ENCODE data around the gene CYB5R3. TPM values are rescaled to one million over a fixed set of nuclear protein-coding genes. Genes with fewer than 3 reads are reported as not detected.
A peak's percentile ranks its signal among the peaks of the same experiment; 100 is the strongest.

Gene CYB5R3
- total and polyA plus RNA-seq, 7 experiments from 2014 or later, result 34.3 to 74.1 (median 42.3) TPM

DNA sequence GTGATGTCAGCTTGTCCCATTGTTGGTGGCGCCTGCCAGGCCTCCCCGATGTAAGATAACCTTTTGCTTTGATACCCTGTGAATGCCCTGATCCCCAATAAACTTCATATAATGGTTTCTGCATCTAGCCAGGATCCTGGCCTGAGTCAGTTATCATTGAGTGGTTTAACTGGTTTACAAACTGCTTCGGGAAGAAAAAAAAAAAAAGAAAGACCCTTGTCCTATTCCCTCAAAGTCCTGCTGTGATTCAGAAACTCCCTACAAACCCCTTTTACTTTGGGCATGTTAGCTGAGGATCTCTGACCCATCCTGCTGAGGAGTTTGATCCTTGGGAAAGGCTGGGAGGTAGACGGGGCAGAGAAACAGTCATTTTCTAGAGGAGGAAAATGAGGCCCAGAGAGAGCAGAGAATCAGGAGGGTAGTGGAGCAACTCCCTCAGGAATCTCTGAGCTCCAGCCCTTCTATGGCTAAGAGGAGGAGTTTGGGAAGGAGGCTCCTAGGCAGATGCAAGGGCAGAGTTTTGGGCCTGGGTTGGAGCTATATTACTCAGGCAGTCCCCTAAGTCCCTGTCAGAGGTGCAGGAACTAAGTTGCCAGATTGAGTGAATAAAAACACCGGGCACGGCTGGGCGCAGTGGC, 5.4 kb upstream of the CYB5R3 start:
- Mint-ChIP-seq H3K4me3 (peak overlapping the region in 2 of 10 donors; percentile 36 to 41), H3K36me3 (no peaks in the 10 kb centered on the region), H3K4me1 (peaks cover 0 to 1% (median 0%) of the 10 kb centered on the region in 7 donors)

DNA sequence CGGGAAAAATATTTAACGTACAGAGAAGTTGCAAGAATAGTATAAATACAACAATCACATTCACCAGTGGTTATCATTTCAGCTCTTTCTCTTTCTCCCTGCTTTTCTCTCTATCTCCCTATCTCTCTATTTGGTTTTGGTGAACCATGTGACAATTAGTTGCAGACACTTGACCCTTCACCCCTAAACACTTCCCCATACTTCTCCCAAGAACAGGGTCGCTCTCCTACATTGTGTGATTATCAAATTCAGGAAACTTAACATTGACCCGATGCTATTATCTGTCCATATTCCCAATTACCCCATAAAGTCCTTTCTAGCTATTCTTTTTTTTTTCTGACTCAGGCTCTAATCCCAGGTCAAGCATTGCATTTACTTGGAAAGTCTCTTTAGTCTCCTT, 4.8 kb upstream of the CYB5R3 start:
- ChIA-PET CTCF (interaction anchor here (0.6 to 1.7 kb wide), 3 partner anchors 9 to 836 kb away, joined by 3 read pairs; no protein-coding TSS in a partner anchor), POLR2A (interaction anchor here (0.7 to 1.5 kb wide), 2 partner anchors 28 to 39 kb away, joined by 3 to 7 read pairs; partner anchors contain the start of gene POLDIP3)
- Mint-ChIP-seq H3K4me3 (peak overlapping the region in 3 of 10 donors; percentile 0 to 54 (median 36)), H3K36me3 (no peaks in the 10 kb centered on the region), H3K9me3 (no peaks in the 10 kb centered on the region), H3K27ac (peak overlapping the region in 1 of 9 donors; percentile 28), H3K4me1 (peaks cover 0 to 1% (median 0%) of the 10 kb centered on the region in 7 donors), H3K27me3 (peaks cover 0 to 5% (median 0%) of the 10 kb centered on the region in 5 donors)
- Histone ChIP-seq H3K4me1 (ENCODE audit: control insufficient read depth in 2 of 2, insufficient read depth in 2 of 2, low read length in 2 of 2) (peaks cover 0 to 3% of the 10 kb centered on the region in 2 donors), H3K9me3 (ENCODE audit: control insufficient read depth in 2 of 3, low read length in 3 of 3) (no peaks in the 10 kb centered on the region), H3K36me3 (ENCODE audit: control insufficient read depth in 2 of 3, insufficient read depth in 3 of 3, low read length in 3 of 3) (no peaks in the 10 kb centered on the region), H3K4me3 (ENCODE audit: low read length) (no peak overlapping the region), H3K27ac (ENCODE audit: low read depth, low read length) (no peak overlapping the region), H3K27me3 (ENCODE audit: control insufficient read depth in 2 of 2, insufficient read depth in 2 of 2, low read length in 2 of 2) (no peaks in the 10 kb centered on the region)
- ATAC-seq (no peak), DNase-seq (no peak)
- intact Hi-C loops (cut with micrococcal nuclease), result loop anchor here in 1 of 2 donors (5.0 kb wide), 1 partner anchor 533 kb away; the partner anchor contains the start of gene TTLL12

More for the DNA sequence above, 5.4 kb upstream of the CYB5R3 start:
- Histone ChIP-seq H3K36me3 (ENCODE audit: control insufficient read depth in 2 of 3, insufficient read depth in 3 of 3, low read length in 3 of 3) (no peaks in the 10 kb centered on the region), H3K27ac (ENCODE audit: low read depth, low read length) (no peak overlapping the region), H3K4me1 (ENCODE audit: control insufficient read depth in 2 of 2, insufficient read depth in 2 of 2, low read length in 2 of 2) (peaks cover 0 to 3% of the 10 kb centered on the region in 2 donors), H3K27me3 (ENCODE audit: control insufficient read depth in 2 of 2, insufficient read depth in 2 of 2, low read length in 2 of 2) (no peaks in the 10 kb centered on the region), H3K9me3 (ENCODE audit: control insufficient read depth in 2 of 3, low read length in 3 of 3) (no peaks in the 10 kb centered on the region), H3K4me3 (ENCODE audit: low read length) (no peak overlapping the region)
- intact Hi-C loops (cut with micrococcal nuclease), result loop anchor here in 1 of 2 donors (5.0 kb wide), 1 partner anchor 533 kb away; the partner anchor contains the start of gene TTLL12
- ChIA-PET CTCF (interaction anchor here (1.0 to 1.7 kb wide), 2 partner anchors 9 to 29 kb away, joined by 3 read pairs; no protein-coding TSS in a partner anchor), POLR2A (interaction anchor here (0.7 kb wide), 1 partner anchor 28 kb away, joined by 3 read pairs; no protein-coding TSS in a partner anchor)
- ATAC-seq, result no peak
- H3K27ac Mint-ChIP-seq, result no peak overlapping the region
- no peaks in the 10 kb centered on the region for H3K9me3 Mint-ChIP-seq
- H3K27me3 Mint-ChIP-seq, result peaks cover 0 to 5% (median 0%) of the 10 kb centered on the region in 5 donors
- no peak for DNase-seq

DNA sequence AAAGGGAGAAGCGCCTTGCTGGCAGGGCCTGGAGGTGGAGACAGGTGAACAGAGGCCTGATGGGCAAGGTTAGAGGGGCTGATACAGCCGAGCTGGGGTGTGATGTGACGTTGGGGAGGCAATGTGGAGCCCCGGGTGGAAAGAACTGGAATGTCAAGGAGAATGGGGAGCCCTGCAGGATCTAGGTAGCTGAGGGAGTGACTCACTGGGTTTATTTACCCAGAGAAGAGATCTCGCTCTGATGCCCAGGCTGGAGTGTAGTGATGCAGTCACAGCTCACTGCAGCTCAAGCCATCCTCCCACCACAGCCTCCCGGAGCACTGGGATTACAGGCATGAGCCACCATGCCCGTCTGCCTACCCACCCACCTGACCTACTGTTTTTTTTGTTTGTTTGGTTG, 1.9 kb upstream of the CYB5R3 start:
- H3K4me3 Mint-ChIP-seq, result peak overlapping the region in 7 of 10 donors; percentile 10 to 98 (median 32)
- Histone ChIP-seq H3K9me3 (ENCODE audit: control insufficient read depth in 2 of 3, low read length in 3 of 3) (no peaks in the 10 kb centered on the region), H3K36me3 (ENCODE audit: control insufficient read depth in 2 of 3, insufficient read depth in 3 of 3, low read length in 3 of 3) (peaks cover 0 to 4% (median 0%) of the 10 kb centered on the region in 3 experiments), H3K4me1 (ENCODE audit: control insufficient read depth in 2 of 2, insufficient read depth in 2 of 2, low read length in 2 of 2) (peaks cover 11 to 16% of the 10 kb centered on the region in 2 donors), H3K27me3 (ENCODE audit: control insufficient read depth in 2 of 2, insufficient read depth in 2 of 2, low read length in 2 of 2) (no peaks in the 10 kb centered on the region), H3K27ac (ENCODE audit: low read depth, low read length) (no peak overlapping the region), H3K4me3 (ENCODE audit: low read length) (no peak overlapping the region)
- ChIA-PET CTCF (no interaction called here), POLR2A (no interaction called here)
- peaks cover 0 to 24% (median 17%) of the 10 kb centered on the region in 7 donors for H3K4me1 Mint-ChIP-seq
- H3K27me3 Mint-ChIP-seq, result peaks cover 0 to 5% (median 0%) of the 10 kb centered on the region in 5 donors
- H3K36me3 Mint-ChIP-seq, result peaks cover 0 to 1% (median 0%) of the 10 kb centered on the region in 5 donors
- peaks cover 0 to 4% (median 0%) of the 10 kb centered on the region in 11 donors for H3K9me3 Mint-ChIP-seq
- intact Hi-C loops (cut with micrococcal nuclease), result loop anchor here in 1 of 2 donors (5.0 kb wide), 1 partner anchor 536 kb away; the partner anchor contains the start of gene TTLL12
- DNase-seq (no peak), ATAC-seq (no peak)
- H3K27ac Mint-ChIP-seq, result peak overlapping the region in 5 of 9 donors; percentile 23 to 89 (median 57)

DNA sequence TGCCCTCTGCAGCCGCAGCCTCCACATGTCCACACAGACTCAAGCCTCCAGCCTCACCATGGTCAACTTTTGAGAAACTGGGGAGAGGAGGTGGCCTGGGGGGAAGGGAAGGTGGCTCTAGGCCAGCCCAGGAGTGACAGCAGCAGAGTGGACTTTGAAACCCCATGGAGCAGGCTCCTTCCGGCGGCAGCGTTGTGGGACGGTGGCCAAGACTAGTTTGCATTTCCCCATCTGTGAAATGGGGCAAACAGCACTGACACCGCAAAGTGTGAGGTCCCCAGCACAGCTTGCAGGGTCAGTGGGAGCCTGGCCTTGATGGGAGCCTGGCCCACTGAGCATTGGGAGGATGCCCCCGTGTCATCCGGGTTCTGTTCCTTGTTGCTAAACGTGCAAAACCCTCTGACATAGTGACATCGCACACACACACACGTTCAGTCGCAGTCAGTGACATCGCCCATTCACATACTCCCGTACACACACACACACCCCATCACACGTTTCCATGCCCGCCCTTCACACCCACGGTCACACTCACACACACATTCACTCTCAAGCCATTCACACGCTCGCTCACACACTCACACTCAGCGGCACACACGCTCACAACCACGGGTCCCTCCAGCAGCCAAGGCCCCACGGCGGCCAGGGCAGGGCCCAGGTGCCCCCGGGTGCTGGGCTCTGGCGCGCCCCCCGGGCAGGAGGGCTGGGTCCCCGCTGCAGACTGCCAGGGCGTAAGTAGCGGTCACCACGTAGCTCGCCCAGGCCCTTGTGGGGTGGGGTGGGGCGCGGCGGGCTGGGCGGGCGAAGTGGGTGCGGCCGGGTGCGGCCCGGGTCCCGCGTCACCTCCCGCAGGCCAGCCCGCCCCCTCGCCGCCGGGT, 585 bp downstream of the CYB5R3 start:
- POLR2A ChIA-PET, result interaction anchor here (0.6 to 3.5 kb wide), 6 partner anchors 9 to 650 kb away, joined by 3 to 19 read pairs (median 4); partner anchors contain the start of genes POLDIP3 and WBP2NL

DNA sequence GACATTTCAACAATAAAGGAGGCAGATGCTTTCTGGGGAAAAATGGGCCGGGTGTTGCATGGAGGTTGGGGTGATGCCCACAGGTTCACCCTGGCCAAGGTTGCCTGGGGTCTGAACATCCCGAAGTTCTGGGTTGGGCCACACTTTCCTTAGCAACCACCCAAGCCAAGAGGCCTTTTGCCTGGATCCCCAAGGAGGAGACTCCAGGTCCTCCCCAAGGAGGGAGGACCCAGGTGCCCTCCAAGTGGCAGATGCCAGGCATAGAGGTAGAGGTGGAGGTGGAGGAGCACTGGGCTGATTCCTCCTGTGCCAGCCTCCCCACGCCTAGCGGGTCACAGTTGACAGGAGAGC, 1.2 kb downstream of the CYB5R3 start:
- peaks cover 11 to 16% of the 10 kb centered on the region in 2 donors for H3K4me1 ChIP-seq (ENCODE audit: control insufficient read depth in 2 of 2, insufficient read depth in 2 of 2, low read length in 2 of 2)
- Mint-ChIP-seq H3K4me3 (peak overlapping the region; percentile 91 to 100 (median 98)), H3K9me3 (peaks cover 0 to 4% (median 0%) of the 10 kb centered on the region in 11 donors), H3K27ac (peak overlapping the region in 8 of 9 donors; percentile 91 to 100 (median 98)), H3K27me3 (no peaks in the 10 kb centered on the region), H3K4me1 (peaks cover 12 to 43% (median 34%) of the 10 kb centered on the region in 7 donors), H3K36me3 (peaks cover 0 to 1% (median 0%) of the 10 kb centered on the region in 5 donors)
- H3K9me3 ChIP-seq (ENCODE audit: control insufficient read depth in 2 of 3, low read length in 3 of 3), result no peaks in the 10 kb centered on the region
- intact Hi-C loops (cut with micrococcal nuclease), result loop anchor here in 1 of 2 donors (2.0 kb wide), 1 partner anchor 65 kb away; no protein-coding TSS in a partner anchor
- H3K4me3 ChIP-seq (ENCODE audit: low read length), result peak overlapping the region; percentile 77
- H3K36me3 ChIP-seq (ENCODE audit: control insufficient read depth in 2 of 3, insufficient read depth in 3 of 3, low read length in 3 of 3), result peaks cover 0 to 4% (median 0%) of the 10 kb centered on the region in 3 experiments
- POLR2A ChIA-PET, result interaction anchor here (0.6 to 3.5 kb wide), 5 partner anchors 9 to 1829 kb away, joined by 3 to 19 read pairs (median 4); partner anchors contain the start of genes POLDIP3 and SLC25A17
- no peak for DNase-seq
- no peaks in the 10 kb centered on the region for H3K27me3 ChIP-seq (ENCODE audit: control insufficient read depth in 2 of 2, insufficient read depth in 2 of 2, low read length in 2 of 2)
- CTCF ChIA-PET, result no interaction called here
- H3K27ac ChIP-seq (ENCODE audit: low read depth, low read length), result peak overlapping the region; percentile 84
- ATAC-seq, result no peak

More for the DNA sequence above, 585 bp downstream of the CYB5R3 start:
- no peaks in the 10 kb centered on the region for H3K27me3 Mint-ChIP-seq
- intact Hi-C loops (cut with micrococcal nuclease), result loop anchor here (1.0 to 2.0 kb wide), 5 partner anchors 14 to 66 kb away; partner anchors contain the start of gene POLDIP3 (in 1 of the 2)
- H3K9me3 Mint-ChIP-seq, result peaks cover 0 to 4% (median 0%) of the 10 kb centered on the region in 11 donors
- peak overlapping the region; percentile 91 to 100 (median 98) for H3K27ac Mint-ChIP-seq
- Histone ChIP-seq H3K4me1 (ENCODE audit: control insufficient read depth in 2 of 2, insufficient read depth in 2 of 2, low read length in 2 of 2) (peaks cover 11 to 16% of the 10 kb centered on the region in 2 donors), H3K36me3 (ENCODE audit: control insufficient read depth in 2 of 3, insufficient read depth in 3 of 3, low read length in 3 of 3) (peaks cover 0 to 4% (median 0%) of the 10 kb centered on the region in 3 experiments), H3K4me3 (ENCODE audit: low read length) (peak overlapping the region; percentile 77), H3K27me3 (ENCODE audit: control insufficient read depth in 2 of 2, insufficient read depth in 2 of 2, low read length in 2 of 2) (no peaks in the 10 kb centered on the region), H3K27ac (ENCODE audit: low read depth, low read length) (peak overlapping the region; percentile 84), H3K9me3 (ENCODE audit: control insufficient read depth in 2 of 3, low read length in 3 of 3) (no peaks in the 10 kb centered on the region)
- peak overlapping the region; percentile 91 to 100 (median 98) for H3K4me3 Mint-ChIP-seq
- CTCF ChIA-PET, result interaction anchor here (1.2 to 1.5 kb wide), 2 partner anchors 15 to 27 kb away, joined by 3 to 5 read pairs; no protein-coding TSS in a partner anchor
- H3K4me1 Mint-ChIP-seq, result peaks cover 12 to 43% (median 34%) of the 10 kb centered on the region in 7 donors
- peak in 7 of 9 donors; percentile 29 to 54 (median 51) for DNase-seq
- peak; percentile 77 for ATAC-seq
- H3K36me3 Mint-ChIP-seq, result peaks cover 0 to 1% (median 0%) of the 10 kb centered on the region in 5 donors

Data from naive thymus-derived CD4-positive, alpha-beta T cell (primary cell).